ENCODE measurements around the gene MC2R. TPM values are rescaled to one million over a fixed set of nuclear protein-coding genes. Genes with fewer than 3 reads are reported as not detected.

The MC2R gene
- total RNA-seq, 4 donors from 2014 or later, result 0.17 TPM; not detected in 3

DNA sequence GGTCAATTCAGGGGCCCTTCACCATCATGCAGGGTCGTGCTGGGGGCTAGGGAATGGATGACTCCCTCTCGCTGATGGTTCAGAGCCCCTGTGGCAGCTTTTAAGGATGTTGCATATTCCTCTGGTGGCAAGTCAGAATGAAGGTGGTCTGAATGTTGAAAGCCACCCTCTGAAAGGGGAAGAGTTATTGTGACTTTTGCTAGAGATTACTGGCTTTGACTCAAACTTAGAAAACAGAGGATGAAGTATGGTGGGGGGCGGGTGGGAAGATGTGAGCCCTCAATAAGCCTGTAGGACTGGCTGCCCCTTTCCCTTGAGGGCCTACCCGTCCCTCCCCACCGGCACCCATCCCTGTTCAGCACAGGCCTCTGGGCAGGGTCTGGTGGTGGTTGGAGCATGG lies 23.2 kb downstream of the MC2R start:
- DNase-seq (ENCODE audit: extremely low spot score), result peak; percentile 8
- Histone ChIP-seq H3K9me3 (no peaks in the 10 kb centered on the region), H3K4me1 (no peaks in the 10 kb centered on the region), H3K27me3 (peaks cover 0 to 9% (median 0%) of the 10 kb centered on the region in 4 donors), H3K36me3 (no peaks in the 10 kb centered on the region), H3K4me3 (no peak overlapping the region), H3K27ac (replicated peaks in 1 of 4) (no peak overlapping the region)
- TF ChIP-seq EP300 (IDR thresholded peaks at IDR 0.05) (no peak), POLR2A (IDR thresholded peaks at IDR 0.05; ENCODE audit: low read depth) (no peak), CTCF (IDR thresholded peaks at IDR 0.05) (no peak), POLR2AphosphoS5 (IDR thresholded peaks at IDR 0.05) (no peak)
- intact Hi-C loops (cut with DNase I), result no loop called here
- 87% methylated on average over 5 of the region's 5 CpGs for WGBS

DNA sequence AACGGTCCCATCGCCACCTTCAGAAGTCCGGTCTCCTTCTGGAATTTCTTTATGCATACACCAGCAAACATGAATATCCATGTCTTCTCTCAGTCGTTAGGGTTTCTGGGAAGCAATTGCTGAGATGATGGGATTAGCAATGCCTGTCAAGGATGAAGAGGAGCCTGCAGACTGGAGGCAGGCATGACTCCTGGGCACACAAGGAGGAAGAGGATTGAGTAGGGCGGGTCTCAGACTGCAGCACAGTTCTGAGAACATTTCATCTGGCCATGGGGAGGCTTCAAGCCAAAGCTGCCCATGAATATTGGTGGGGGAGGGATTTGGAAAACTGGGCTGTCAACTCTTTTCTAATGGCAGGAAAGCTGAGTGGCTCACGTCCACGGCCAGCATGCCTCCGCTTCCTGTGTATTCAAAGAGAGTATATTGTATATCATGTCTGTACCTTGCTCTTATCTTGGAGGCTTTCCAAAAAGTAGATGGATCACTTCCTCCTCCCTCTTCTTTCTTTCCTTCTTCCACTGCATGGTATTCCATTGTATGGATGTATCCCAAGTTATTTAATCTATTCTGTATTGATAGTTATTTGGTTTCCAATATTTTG lies 24.5 kb downstream of the MC2R start:
- no peak for TF ChIP-seq CTCF (IDR thresholded peaks at IDR 0.05)
- TF ChIP-seq POLR2AphosphoS5 (IDR thresholded peaks at IDR 0.05), result no peak
- no peak for TF ChIP-seq EP300 (IDR thresholded peaks at IDR 0.05)
- no peak for TF ChIP-seq POLR2A (IDR thresholded peaks at IDR 0.05; ENCODE audit: low read depth)
- intact Hi-C loops (cut with DNase I), result no loop called here

DNA sequence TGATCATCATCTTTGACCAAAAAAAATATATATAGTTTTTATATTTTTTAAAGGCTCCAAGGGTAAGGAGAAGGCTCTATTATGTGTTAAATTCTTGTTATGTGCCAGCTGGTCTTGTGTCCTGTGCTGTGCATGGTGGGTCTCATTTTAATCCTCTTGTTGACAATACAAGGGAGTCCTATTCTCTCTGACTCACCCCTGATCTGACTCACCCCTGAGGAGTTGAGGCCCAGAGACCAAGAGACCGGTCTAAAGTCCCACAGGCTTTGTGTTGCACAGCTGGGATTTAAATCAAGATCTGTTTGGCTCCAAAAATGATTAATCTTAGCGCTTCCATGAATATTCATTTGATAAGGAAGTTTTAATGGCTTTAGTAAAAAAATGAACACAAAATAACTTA lies 25.7 kb downstream of the MC2R start:
- Histone ChIP-seq H3K9me3 (no peaks in the 10 kb centered on the region), H3K27ac (replicated peaks in 1 of 4) (no peak overlapping the region), H3K4me1 (no peaks in the 10 kb centered on the region), H3K36me3 (no peaks in the 10 kb centered on the region), H3K27me3 (peaks cover 0 to 9% (median 0%) of the 10 kb centered on the region in 4 donors), H3K4me3 (no peak overlapping the region)
- 73% methylated on average over 2 of the region's 2 CpGs for WGBS
- no peak for DNase-seq (ENCODE audit: extremely low spot score)
- intact Hi-C loops (cut with DNase I), result no loop called here
- no peak for TF ChIP-seq EP300 (IDR thresholded peaks at IDR 0.05)
- TF ChIP-seq POLR2A (IDR thresholded peaks at IDR 0.05; ENCODE audit: low read depth), result no peak
- no peak for TF ChIP-seq CTCF (IDR thresholded peaks at IDR 0.05)
- no peak for TF ChIP-seq POLR2AphosphoS5 (IDR thresholded peaks at IDR 0.05)

More for the DNA sequence above, 24.5 kb downstream of the MC2R start:
- 58% methylated on average over 8 of the region's 8 CpGs for WGBS
- H3K4me3 ChIP-seq, result no peak overlapping the region
- no peaks in the 10 kb centered on the region for H3K9me3 ChIP-seq
- peaks cover 0 to 9% (median 0%) of the 10 kb centered on the region in 4 donors for H3K27me3 ChIP-seq
- no peaks in the 10 kb centered on the region for H3K4me1 ChIP-seq
- H3K36me3 ChIP-seq, result no peaks in the 10 kb centered on the region
- peak; percentile 79 for DNase-seq (ENCODE audit: extremely low spot score)
- no peak overlapping the region for H3K27ac ChIP-seq (replicated peaks in 1 of 4)

DNA sequence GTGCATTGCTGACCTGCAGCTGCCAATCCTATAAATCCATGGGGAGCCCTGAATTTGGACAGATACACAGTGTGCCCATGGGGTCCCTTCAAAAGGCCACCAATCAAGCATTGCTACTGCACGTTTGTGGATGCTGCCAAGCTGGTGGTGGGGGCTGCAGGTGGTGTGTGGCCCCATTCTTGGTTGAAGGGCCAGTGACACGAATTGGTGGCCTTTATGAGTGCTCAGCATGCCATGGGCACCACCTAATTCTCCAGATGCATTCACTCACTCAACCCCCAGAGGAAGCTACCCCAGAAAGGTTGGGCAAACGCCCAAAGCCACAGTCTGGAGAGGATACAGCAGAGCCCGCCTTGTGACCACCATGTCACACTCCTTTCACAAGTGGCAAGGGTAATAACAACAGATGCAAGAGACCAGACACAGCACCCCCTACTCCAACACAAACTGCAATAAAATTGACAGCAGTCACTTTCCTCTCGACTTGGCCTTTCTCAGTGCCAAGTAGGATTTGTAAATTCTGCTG lies 27.1 kb downstream of the MC2R start:
- Histone ChIP-seq H3K4me1 (no peaks in the 10 kb centered on the region), H3K9me3 (no peaks in the 10 kb centered on the region), H3K4me3 (no peak overlapping the region), H3K36me3 (no peaks in the 10 kb centered on the region), H3K27ac (replicated peaks in 1 of 4) (no peak overlapping the region), H3K27me3 (peaks cover 0 to 9% (median 0%) of the 10 kb centered on the region in 4 donors)
- TF ChIP-seq POLR2AphosphoS5 (IDR thresholded peaks at IDR 0.05) (no peak), EP300 (IDR thresholded peaks at IDR 0.05) (no peak), POLR2A (IDR thresholded peaks at IDR 0.05; ENCODE audit: low read depth) (no peak), CTCF (IDR thresholded peaks at IDR 0.05) (no peak)
- WGBS, result 87% methylated on average over 3 of the region's 5 CpGs
- intact Hi-C loops (cut with DNase I), result no loop called here
- DNase-seq (ENCODE audit: extremely low spot score), result peak; percentile 89

Data from esophagus muscularis mucosa (tissue), 4 donors.